Measurements from ENCODE around the gene CKAP2L.

The CKAP2L gene

DNA sequence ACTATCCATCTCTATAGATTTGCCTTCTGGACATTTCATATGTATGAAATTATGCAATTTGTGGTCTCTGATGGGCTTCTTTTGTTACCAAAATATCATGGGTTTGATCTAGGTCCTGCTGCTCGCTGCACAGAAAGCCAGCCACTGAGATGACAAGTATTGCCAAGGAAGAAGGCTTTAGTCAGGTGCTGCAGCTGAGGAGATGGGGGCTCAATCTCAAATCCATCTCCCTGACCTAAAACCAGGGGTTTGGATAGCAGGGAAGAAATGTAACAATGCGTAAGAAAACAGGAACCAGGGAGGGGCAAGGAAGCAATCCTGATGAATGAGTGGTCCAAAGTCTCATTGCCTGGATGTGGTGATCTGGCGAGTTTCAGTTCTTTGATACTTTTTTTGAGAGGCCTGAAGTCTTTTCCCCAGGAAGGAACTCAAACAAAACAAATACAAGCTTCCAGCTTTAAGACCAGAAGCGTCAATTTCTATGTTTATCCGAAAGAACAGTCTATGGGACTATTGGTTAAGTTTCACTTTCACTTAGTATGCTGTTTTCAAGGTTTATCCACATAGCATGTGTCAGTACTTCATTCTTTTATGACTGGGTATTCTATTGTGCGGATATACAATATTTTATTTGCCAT lies 3.4 kb upstream of the CKAP2L start:
- in situ Hi-C loops (cut with HindIII; ENCODE audit: low sequenced_read_pairs), result no loop called here

DNA sequence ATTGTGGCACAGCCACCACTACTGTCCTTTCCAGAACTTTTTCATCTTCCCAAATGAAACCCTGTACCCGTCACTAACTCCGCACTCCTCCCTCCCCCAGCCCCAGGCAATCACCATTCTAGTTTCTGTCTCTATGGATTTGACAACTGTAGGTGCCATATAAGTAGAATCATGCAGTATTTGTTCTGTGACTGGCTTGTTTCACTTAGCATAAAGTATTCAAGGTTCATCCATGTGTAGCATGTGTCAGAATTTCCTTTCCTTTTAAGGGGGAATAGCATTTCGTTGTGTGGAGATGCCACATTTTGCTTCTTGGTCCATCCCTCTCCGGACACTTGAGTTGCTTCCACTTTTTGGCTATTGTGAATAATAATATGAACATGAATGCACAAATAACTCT lies 842 bp upstream of the CKAP2L start:
- in situ Hi-C loops (cut with HindIII; ENCODE audit: low sequenced_read_pairs), result no loop called here

DNA sequence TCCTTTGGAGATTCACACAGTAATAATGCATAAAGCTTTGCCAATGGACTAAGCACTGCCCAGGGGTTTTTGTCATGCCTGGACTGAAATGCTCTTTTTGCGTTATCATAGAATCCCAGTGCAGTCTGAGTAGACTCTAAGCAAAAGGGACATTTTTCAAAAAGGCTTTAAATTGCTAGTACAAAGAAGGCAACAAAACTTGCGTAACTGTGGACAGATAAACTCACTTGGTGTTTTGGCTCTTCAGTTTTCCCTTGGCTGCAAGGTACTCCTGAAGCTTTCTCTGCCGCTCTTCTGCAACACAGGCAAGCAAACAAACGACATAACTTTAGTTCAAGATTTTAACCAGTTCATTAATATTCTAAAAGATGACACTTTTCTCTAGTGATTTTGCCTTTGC lies 2.1 kb downstream of the CKAP2L start:
- in situ Hi-C loops (cut with HindIII; ENCODE audit: low sequenced_read_pairs), result no loop called here

DNA sequence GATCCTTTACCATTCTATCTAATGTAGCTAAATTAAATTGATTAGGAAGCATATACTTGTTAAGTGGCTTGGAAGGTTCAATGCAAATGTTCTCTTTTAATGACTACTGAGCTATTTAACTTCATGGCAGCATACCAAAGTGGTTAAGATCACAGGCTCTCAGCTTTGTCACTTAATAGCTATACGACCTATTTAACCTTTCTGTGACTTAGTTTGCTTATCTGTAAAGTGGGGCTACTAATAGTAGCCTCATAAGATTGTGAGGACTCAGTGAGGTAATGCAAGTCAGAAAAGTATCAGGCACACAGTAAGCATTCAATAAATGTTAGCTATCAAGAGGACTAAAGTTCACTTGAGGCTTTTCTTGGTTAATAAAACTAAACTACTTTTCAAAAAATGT lies 4.3 kb downstream of the CKAP2L start:
- in situ Hi-C loops (cut with HindIII; ENCODE audit: low sequenced_read_pairs), result no loop called here

DNA sequence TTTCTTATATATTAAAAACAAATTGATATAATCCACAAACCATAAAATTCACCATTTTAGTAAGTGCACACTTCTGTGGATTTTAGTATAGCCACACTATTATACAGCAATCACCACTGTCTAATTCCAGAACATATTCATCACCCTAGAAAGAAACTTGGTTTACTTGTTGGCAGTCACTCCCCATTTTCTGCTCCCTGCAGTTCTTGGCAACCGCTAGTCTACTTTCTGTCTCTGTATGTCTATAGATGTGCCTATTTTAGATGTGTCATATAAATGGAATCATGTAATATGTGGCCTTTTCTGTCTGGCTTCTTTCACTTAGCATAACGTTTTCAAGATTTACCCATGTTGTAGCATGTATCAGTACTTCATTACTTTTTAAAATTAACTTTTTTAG lies 5.7 kb downstream of the CKAP2L start:
- in situ Hi-C loops (cut with HindIII; ENCODE audit: low sequenced_read_pairs), result no loop called here

DNA sequence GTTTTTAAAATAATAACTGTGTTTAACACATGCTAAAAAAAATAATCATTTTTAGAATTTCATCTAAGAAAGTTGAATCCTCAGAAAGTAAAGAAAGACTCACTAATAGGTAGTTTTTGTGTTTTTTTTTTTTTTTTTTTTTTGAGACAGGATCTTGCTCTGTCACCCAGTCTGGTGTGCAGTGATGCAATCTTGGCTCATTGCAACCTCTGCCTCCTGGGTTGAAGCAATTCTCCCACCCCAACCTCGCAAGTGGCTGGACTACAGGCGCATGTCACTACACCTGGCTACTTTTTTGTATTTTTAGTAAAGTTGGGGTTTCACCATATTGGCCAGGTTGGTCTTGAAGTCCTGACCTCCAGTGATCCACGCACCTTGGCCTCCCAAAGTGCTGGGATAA lies 7.1 kb downstream of the CKAP2L start:
- in situ Hi-C loops (cut with HindIII; ENCODE audit: low sequenced_read_pairs), result no loop called here

DNA sequence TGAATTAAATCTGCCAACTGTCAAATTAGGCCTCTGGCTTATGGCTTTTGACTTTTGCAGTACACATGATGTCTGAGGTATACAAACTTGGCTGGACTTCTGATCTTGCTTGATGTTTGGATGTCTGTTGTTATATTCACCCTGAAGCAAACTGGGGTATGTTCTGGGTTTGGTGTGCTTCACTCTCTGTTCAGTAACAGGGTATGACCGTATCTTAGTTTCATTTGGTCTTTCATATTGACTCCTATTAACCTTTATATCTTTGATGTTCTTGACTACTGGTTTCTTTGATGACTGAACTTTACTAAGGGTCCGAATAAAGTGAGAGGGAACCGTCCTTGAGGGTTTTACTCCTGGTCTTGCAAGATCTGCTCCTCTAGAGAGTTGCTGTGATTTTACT lies 8.2 kb downstream of the CKAP2L start:
- in situ Hi-C loops (cut with HindIII; ENCODE audit: low sequenced_read_pairs), result no loop called here

DNA sequence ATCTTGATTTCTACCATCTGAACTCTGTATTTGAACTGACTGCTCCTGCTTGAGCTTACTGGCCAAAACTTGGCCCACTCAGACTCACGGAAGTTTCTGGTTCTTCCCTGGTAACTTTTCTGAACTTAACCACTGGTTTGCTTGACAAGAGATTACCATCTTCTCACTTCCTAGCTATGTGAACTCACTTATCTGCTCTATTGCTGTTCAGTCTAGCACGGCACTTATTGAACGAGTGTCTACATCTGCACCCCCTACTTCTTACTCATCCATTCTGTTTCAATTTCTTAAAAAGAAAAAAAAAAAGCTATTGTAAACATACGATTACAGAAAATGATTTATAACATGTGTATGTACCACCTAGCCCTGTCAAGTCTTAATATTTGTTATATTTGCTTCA lies 9.0 kb downstream of the CKAP2L start:
- in situ Hi-C loops (cut with HindIII; ENCODE audit: low sequenced_read_pairs), result no loop called here

DNA sequence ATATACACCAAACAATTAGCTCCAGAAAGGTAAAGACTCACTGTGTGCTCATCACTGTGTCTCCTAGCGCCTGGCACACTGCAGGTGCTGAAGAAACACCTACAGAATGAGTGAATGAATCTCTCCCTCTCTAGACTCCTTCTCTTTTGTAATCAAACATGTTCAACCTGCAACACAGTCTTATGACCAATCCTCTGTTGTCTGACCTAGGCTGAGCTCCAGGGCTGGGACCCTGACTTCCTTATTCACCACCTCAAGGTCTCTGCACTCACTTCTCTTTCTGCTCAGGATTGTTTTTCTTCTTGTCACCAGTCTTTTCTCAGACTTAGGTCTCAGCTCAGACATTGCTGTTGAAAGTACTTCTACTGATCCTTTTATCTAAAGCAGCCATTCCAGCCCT lies 9.8 kb downstream of the CKAP2L start:
- in situ Hi-C loops (cut with HindIII; ENCODE audit: low sequenced_read_pairs), result no loop called here

DNA sequence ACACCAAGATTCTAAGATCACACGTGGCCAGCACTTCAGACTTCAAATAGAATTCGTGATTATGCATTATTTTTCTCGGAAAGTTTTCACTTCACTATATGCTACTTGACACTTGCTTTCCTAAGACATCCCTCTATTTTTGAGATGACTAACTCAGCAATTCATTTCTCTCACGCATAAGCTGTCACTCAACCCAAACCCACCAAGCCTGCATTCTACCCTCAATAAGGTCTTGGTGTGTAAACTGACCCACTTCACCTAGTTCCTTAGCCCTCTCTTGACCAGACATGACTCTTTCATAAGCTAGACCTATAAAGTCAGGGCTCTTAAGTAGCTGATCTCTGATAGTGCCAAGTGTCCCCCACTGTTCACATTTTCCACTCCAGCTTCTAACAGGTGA lies 11.7 kb downstream of the CKAP2L start:
- in situ Hi-C loops (cut with HindIII; ENCODE audit: low sequenced_read_pairs), result no loop called here

DNA sequence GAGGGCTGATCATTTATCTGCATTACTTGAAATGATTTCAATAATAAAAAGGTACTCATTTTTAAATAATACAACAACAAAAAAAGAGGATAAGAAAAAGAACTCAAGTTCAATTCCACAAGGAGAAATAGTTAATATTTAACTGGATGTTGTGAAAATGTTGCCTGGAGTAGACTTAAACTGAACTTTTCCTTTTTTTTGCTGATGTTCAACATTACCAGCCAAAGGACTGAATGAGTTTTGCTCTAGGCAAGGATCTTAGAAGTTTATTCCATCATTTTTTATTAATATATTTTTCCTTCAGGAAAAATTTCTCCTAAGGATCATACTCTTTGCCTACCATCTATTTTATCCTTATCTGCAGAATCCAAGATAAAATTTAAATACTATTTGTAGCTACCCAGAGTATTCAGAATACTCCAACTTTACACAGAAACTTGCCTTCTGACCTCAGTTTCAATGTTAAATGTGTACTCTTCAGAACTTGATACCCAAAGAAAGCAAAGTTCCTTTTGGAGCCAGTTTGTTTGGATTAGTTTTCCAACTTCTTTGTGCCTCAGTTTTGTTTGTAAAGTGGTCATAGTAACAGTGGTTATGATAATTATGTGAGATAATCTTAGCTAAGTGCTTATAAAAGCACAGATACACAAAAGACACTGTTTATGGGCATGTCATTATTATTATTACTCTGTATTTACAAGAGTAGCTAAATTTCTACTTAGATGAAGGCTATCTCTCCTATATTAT lies 12.8 kb downstream of the CKAP2L start:
- in situ Hi-C loops (cut with HindIII; ENCODE audit: low sequenced_read_pairs), result no loop called here

DNA sequence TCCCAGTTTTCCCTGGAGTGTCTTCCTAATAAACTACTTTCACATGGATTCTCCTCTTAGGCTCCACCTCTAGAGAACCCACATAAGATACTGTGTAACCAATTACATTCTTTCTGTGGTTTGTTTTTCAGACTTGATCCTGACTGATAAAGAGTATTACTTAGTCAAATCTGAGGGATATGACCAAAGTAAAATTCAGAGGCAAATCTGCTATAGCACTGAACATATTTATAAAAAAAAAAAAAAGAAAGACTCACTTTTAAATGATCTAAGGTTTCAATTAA lies 13.9 kb downstream of the CKAP2L start:
- in situ Hi-C loops (cut with HindIII; ENCODE audit: low sequenced_read_pairs), result no loop called here

DNA sequence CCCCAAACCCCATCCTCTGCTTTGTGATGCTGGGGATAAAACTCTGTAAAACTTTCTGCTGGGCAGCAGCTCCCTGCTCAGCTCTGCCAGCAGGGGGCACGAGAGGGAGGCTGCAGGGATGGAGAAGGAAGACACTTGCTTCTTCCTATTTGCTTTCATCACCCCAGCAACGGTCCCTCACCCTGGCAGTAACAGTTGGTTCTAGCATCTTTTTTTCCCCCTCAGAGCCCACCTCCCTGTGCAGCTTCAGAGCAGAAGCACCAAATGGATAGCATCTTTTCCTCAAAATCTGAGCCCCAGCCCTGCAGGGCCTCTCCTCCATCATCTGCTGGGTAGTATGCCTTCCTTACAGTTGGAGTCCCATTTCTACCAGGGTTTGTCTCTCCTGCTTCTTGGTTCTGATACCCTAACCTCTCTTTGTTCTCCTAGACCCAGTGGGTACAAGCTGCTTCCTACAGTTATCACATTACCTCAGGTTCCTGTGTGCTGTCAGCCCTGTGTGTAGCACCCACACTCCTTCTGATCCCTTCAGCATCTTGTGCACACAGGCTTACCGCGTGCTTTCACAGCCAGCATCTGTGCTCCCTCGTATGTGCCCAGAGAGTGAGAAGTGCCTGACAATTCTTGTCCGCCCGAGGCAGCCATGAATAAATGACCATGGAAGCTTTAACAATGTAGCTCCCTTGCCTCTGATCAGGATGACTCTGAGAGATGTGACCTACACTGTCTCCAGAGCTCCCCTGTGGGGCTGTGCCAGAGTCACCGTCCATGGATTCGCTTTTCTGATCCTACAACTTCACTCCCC lies 14.5 kb downstream of the CKAP2L start:
- in situ Hi-C loops (cut with HindIII; ENCODE audit: low sequenced_read_pairs), result loop anchor here (5.0 kb wide), 1 partner anchor 127 kb away; no protein-coding TSS in a partner anchor

DNA sequence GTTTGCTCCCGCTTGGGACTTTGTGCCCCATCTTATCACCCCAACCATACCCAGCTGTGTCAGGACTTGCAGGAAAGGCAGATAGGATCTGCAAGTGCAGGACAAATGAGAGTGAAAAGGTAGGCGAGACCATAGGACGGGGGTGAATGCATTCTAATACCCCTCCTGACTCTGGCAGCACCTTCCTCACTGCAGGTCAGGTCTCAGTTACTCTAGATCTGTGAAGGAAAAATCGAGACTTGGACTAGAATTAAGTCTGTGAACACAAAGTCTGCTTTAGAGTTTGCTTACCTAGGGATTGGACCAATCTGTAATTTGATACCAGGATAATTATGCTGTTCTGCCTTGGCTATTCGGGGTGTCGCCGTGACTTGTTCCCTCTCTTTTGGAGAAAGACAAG lies 23.9 kb downstream of the CKAP2L start:
- in situ Hi-C loops (cut with HindIII; ENCODE audit: low sequenced_read_pairs), result no loop called here

DNA sequence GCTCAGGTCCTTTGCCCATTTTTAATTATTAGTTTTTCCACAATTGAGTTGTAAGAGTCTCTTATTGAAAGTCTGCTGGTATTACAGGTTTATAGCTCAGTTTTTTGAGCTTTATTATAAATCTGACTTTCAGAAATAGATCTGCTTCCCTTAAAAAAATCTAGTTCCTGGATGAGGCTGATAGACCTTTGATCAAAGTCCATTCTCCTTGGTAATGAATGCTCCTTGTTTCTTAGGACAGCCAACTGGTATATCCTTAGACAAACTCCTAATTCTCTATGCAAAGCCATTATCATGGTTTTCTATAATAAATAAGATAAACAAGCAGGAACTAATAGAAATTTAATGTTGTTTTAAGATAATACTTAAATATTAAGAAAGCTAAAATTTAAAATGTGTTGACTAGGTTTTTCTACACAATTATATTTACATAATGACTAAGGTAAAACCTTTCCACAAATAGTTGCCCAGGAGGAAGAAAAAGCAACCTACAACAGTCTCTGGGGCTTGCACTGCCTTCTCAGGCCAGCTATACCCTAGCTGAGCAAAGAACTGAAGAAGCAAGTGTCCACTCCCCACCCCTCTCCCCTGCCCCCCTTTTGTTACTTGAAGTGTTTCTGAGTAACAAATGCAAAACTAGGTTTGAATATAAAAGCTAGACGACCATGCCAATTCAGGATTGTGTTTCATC lies 26.7 kb downstream of the CKAP2L start:
- in situ Hi-C loops (cut with HindIII; ENCODE audit: low sequenced_read_pairs), result no loop called here

DNA sequence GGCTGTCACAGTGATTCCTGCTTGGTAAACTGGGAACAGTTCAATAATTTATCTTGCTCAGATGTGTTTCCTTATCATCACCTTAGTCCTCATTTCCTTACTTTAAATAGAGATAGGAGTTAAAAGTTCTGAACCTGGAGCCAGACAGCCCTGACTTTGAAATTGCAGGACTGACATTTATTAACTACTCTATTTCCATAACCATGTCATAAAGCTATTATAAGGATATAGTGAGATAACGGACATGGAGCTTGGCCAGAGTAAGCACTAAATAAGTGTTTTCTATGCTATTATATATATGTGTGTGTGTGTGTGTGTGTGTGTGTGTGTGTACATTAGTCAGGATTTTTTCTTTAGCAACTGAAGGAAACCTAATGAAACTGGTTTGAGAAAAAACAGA lies 30.5 kb downstream of the CKAP2L start:
- in situ Hi-C loops (cut with HindIII; ENCODE audit: low sequenced_read_pairs), result no loop called here

DNA sequence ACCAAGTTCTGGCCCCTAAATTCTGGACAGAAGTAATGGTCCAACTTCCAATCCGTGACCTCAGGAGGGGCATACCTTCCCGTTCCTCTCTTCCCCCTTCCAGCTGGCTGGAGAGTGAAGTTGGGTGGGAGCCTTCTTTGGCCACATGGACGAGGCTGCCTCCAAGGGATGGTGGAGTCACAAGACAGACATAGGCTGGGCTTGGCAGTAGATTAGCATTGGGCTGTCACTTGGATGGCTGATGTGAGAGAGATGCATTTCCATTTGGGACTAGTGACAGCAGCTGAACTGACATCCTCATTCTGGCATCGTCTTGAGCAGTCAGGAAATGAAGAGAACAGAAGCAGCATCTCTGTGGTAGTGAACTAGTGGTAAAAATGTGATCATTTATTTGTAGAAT lies 31.0 kb downstream of the CKAP2L start:
- in situ Hi-C loops (cut with HindIII; ENCODE audit: low sequenced_read_pairs), result no loop called here

DNA sequence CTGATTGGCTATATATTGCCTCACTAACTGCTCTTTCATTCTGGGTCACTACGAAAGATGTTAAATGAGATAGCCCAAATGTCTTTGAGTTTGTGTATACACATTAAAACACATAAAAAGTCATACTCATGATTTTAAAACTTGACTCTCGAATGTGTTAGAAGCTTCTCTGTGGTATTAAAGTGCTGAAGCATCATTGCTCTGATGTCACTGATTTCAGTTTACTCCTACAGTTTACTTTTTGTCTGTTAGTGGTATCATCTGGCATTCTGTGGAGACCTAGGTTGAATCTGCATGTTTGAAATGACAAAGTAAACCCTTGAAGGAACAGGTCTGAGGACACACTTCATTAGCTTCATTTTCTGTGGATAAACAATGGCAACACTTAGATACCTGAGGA lies 32.9 kb downstream of the CKAP2L start:
- in situ Hi-C loops (cut with HindIII; ENCODE audit: low sequenced_read_pairs), result no loop called here

DNA sequence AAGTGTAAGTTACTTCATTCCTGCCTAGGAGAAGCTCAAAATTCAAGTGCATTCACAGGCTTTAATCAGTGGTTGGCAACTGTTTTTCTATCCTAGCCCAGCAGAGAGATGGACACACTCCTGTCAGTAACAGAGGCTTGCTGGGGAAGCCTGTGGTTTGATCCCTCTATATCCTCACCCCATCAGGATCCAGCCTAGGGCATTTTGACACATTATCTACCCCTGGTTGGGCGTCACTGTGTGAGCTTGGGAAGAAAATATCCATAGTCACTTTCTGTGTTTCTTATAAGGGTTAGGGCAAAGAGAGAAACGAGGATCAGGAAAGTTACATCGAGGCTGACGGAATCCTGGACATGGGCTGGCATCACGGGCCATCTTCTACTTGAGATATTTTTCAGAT lies 33.6 kb downstream of the CKAP2L start:
- in situ Hi-C loops (cut with HindIII; ENCODE audit: low sequenced_read_pairs), result no loop called here

DNA sequence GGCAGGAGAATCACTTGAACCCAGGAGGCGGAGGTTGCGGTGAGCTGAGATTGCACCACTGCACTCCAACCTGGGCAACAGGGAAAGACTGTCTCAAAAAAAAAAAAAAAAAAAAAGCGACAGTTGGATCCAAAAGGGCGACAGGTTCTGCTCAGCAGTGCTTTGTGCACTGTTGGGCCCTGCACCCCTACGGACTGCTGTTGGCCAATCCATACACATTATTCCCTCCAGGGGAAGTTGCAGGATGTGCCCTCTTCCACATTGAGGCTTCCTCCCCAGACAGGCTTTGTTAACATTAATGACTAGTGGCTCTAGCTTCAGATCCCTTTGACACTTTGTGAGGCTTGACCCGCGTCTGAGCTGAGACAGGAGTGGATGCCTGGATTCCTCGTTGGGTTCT lies 34.2 kb downstream of the CKAP2L start:
- in situ Hi-C loops (cut with HindIII; ENCODE audit: low sequenced_read_pairs), result no loop called here

DNA sequence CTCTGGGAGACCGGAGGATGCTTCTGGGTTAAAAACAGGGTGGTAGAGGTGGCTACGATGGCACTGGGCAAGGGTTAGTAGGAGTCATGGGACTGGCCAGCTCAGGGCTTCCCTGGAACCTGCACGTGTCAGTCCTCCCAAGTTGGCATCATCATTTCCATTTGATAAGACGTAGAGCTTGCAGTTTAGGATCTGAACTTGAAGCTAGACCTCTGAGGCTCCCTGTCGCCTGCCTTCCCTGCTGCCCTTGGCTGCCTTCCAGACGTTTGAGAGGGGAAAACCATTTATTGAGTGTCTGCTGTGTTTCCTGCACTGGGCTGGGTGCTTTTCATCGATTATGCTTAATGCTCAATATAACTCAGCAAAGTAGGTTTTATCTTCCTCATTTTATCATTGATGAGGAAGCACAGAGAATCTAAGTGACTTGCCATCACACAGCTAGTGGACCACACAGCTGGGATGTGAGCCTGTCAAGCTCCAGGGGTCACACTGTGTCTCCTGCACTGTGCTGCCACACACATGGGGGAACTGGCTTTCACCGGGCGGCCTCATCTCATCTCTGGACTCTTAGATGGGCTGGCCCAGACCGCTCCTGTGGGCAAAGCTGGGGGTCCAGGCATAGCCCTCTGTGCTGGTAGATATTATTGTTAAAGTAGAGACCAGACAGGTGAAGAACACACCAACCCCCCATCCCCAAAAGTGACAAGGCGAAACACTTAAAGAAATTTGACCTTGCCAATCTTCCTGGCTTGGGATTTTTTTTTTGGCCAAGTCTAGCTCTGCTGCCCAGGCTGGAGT lies 35.8 kb downstream of the CKAP2L start:
- in situ Hi-C loops (cut with HindIII; ENCODE audit: low sequenced_read_pairs), result no loop called here

Data from DLD1 (cell line).